Uterus (tissue), 2 donors: ENCODE measurements around the gene DACT3.

ENCODE experiments used
- CTCF ChIP-seq, 4 experiments: fragments of 200-600 bp in 2 of 4; fragments of 450-650 bp in 2 of 4; sonication (generic) in 2 of 4; IDR thresholded peaks; one replicate each; pipeline ENCODE4 v1.5.1; 2016 to 2019; ENCODE audit warnings: antibody characterized with exemption in 4 of 4, mild to moderate bottlenecking in 2 of 4, moderate library complexity in 1 of 4
- POLR2A ChIP-seq, 2 donors: fragments of 450-650 bp; IDR thresholded peaks; one replicate each; pipeline ENCODE4 v1.6.1; 2016; ENCODE audit warnings: antibody characterized with exemption in 2 of 2, mild to moderate bottlenecking in 1 of 2, moderate library complexity in 1 of 2

- TF ChIP-seq CTCF (IDR thresholded peaks at IDR 0.05) (no peak), POLR2A (IDR thresholded peaks at IDR 0.05) (no peak)
Observed at GRCh38 chr19:46629546-46630025, 31.4 kb downstream of the DACT3 start.
